ENCODE measurements around the gene UTP18.

DNA sequence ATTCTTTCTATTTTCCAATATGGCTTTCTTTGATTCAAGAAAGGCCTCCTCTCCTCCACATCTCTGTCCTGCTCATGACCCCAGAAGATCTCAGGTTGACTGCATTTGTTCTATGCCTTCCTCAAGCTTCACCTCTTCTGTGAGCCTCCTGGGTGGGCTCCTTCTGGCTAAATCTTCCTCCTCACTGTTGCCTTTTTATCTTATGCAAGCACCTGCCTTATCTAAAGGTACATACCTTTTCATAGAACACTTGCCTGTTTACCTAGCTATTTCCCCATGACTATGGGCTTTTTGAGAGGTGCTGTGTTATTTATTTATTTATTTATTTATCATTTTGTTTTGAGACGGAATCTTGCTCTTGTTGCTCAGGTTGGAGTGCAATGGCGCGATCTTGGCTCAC, 81.1 kb downstream of the UTP18 start:
- TF ChIP-seq, protein P1, sequence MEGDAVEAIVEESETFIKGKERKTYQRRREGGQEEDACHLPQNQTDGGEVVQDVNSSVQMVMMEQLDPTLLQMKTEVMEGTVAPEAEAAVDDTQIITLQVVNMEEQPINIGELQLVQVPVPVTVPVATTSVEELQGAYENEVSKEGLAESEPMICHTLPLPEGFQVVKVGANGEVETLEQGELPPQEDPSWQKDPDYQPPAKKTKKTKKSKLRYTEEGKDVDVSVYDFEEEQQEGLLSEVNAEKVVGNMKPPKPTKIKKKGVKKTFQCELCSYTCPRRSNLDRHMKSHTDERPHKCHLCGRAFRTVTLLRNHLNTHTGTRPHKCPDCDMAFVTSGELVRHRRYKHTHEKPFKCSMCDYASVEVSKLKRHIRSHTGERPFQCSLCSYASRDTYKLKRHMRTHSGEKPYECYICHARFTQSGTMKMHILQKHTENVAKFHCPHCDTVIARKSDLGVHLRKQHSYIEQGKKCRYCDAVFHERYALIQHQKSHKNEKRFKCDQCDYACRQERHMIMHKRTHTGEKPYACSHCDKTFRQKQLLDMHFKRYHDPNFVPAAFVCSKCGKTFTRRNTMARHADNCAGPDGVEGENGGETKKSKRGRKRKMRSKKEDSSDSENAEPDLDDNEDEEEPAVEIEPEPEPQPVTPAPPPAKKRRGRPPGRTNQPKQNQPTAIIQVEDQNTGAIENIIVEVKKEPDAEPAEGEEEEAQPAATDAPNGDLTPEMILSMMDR (IDR thresholded peaks at IDR 0.05; ENCODE audit: control extremely low read depth in 1 of 3, insufficient read depth in 1 of 3, low read depth in 1 of 3, low read length in 3 of 3): no peak
- no peak for TF ChIP-seq RNF2 (IDR thresholded peaks at IDR 0.05; ENCODE audit: borderline replicate concordance, low read depth, low read length, missing control alignments, poor library complexity, severe bottlenecking)
- TF ChIP-seq HDAC6 (IDR thresholded peaks at IDR 0.05; ENCODE audit: low read depth, low read length): no peak
- TF ChIP-seq POLR2A (IDR thresholded peaks at IDR 0.05; ENCODE audit: control extremely low read depth in 1 of 2, low read depth in 2 of 2, low read length in 2 of 2): no peak
- TF ChIP-seq TEAD4 (IDR thresholded peaks at IDR 0.05; ENCODE audit: low read depth, low read length): no peak
- no peak for TF ChIP-seq JUN (IDR thresholded peaks at IDR 0.05; ENCODE audit: low read depth, low read length)
- no peak for TF ChIP-seq TBP (IDR thresholded peaks at IDR 0.05; ENCODE audit: low read depth, low read length)
- no peak for TF ChIP-seq SP1 (IDR thresholded peaks at IDR 0.05; ENCODE audit: low read depth, low read length)
- no peak for TF ChIP-seq CBX5 (IDR thresholded peaks at IDR 0.05; ENCODE audit: low read depth, low read length)
- TF ChIP-seq CEBPB (IDR thresholded peaks at IDR 0.05; ENCODE audit: low read depth, low read length): no peak
